Measurements from ENCODE around the gene TIMD4. TPM values are rescaled to one million over a fixed set of nuclear protein-coding genes. Genes with fewer than 3 reads are reported as not detected.

Gene TIMD4
- total RNA-seq, 1 experiment from 2014 or later = not detected

GRCh38 chr5:156907667-156908066, 55.4 kb downstream of the TIMD4 start:
- BruUV-seq (replicated peaks) = no TSS peak
- intact Hi-C loops (cut with micrococcal nuclease; ENCODE audit: unreplicated experiment) (no loop called here), in situ Hi-C loops (cut with HindIII; ENCODE audit: low pct_unique_long_range_greater_than_20kb, low sequenced_read_pairs) (no loop called here)
- ChIA-PET POLR2A (no interaction called here), CTCF (no interaction called here)
- Histone ChIP-seq H3K9me3 (ENCODE audit: control insufficient read depth, insufficient read depth, low read depth, low read length) (no peaks in the 10 kb centered on the region), H3K36me3 (ENCODE audit: control insufficient read depth, insufficient read depth, low read length) (no peaks in the 10 kb centered on the region), H3K27me3 (ENCODE audit: control insufficient read depth, insufficient read depth, low read length) (no peaks in the 10 kb centered on the region), H3K27ac (ENCODE audit: low read length) (no peak overlapping the region), H3K4me3 (ENCODE audit: low read depth in 2 of 2, low read length in 2 of 2) (no peak overlapping the region), H3K4me1 (ENCODE audit: control insufficient read depth, insufficient read depth, low read length) (no peaks in the 10 kb centered on the region)
- DNase-seq (ENCODE audit: low read depth, low spot score) = no peak
- no peak for ATAC-seq
- TF ChIP-seq POLR2AphosphoS5 (IDR thresholded peaks at IDR 0.05; ENCODE audit: low read depth, low read length) = no peak
- TF ChIP-seq SIN3A (IDR thresholded peaks at IDR 0.05; ENCODE audit: borderline replicate concordance, insufficient read depth, low read depth, low read length) = no peak
- no peak for TF ChIP-seq REST (IDR thresholded peaks at IDR 0.05; ENCODE audit: insufficient read depth in 1 of 2, low read depth in 2 of 2, low read length in 1 of 2)
- TF ChIP-seq TCF7L2 (IDR thresholded peaks at IDR 0.05; ENCODE audit: low read depth, low read length) = no peak
- TF ChIP-seq, protein P1, sequence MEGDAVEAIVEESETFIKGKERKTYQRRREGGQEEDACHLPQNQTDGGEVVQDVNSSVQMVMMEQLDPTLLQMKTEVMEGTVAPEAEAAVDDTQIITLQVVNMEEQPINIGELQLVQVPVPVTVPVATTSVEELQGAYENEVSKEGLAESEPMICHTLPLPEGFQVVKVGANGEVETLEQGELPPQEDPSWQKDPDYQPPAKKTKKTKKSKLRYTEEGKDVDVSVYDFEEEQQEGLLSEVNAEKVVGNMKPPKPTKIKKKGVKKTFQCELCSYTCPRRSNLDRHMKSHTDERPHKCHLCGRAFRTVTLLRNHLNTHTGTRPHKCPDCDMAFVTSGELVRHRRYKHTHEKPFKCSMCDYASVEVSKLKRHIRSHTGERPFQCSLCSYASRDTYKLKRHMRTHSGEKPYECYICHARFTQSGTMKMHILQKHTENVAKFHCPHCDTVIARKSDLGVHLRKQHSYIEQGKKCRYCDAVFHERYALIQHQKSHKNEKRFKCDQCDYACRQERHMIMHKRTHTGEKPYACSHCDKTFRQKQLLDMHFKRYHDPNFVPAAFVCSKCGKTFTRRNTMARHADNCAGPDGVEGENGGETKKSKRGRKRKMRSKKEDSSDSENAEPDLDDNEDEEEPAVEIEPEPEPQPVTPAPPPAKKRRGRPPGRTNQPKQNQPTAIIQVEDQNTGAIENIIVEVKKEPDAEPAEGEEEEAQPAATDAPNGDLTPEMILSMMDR (IDR thresholded peaks at IDR 0.05) = no peak

- H3K27ac ChIP-seq (ENCODE audit: low read length) = no peak overlapping the region
- no peaks in the 10 kb centered on the region for H3K4me1 ChIP-seq (ENCODE audit: control insufficient read depth, insufficient read depth, low read length)
- H3K9me3 ChIP-seq (ENCODE audit: control insufficient read depth, insufficient read depth, low read depth, low read length) = no peaks in the 10 kb centered on the region
- H3K4me3 ChIP-seq (ENCODE audit: low read depth in 2 of 2, low read length in 2 of 2) = no peak overlapping the region
- ChIA-PET POLR2A (no interaction called here), CTCF (no interaction called here)
- in situ Hi-C loops (cut with HindIII; ENCODE audit: low pct_unique_long_range_greater_than_20kb, low sequenced_read_pairs) (no loop called here), intact Hi-C loops (cut with micrococcal nuclease; ENCODE audit: unreplicated experiment) (no loop called here)
- no TSS peak for BruUV-seq (replicated peaks)
- no peaks in the 10 kb centered on the region for H3K27me3 ChIP-seq (ENCODE audit: control insufficient read depth, insufficient read depth, low read length)
- DNase-seq (ENCODE audit: low read depth, low spot score) (no peak), ATAC-seq (no peak)
- H3K36me3 ChIP-seq (ENCODE audit: control insufficient read depth, insufficient read depth, low read length) = no peaks in the 10 kb centered on the region
- TF ChIP-seq TCF7L2 (IDR thresholded peaks at IDR 0.05; ENCODE audit: low read depth, low read length) (no peak), REST (IDR thresholded peaks at IDR 0.05; ENCODE audit: insufficient read depth in 1 of 2, low read depth in 2 of 2, low read length in 1 of 2) (no peak), POLR2AphosphoS5 (IDR thresholded peaks at IDR 0.05; ENCODE audit: low read depth, low read length) (no peak), SIN3A (IDR thresholded peaks at IDR 0.05; ENCODE audit: borderline replicate concordance, insufficient read depth, low read depth, low read length) (no peak)
- TF ChIP-seq, protein P1 (IDR thresholded peaks at IDR 0.05) = no peak
Observed at GRCh38 chr5:156906807-156907206, 56.2 kb downstream of the TIMD4 start.
